Gastroesophageal sphincter (tissue), 3 donors: Measurements from ENCODE around the gene DECR2.

Source experiments
- POLR2A ChIP-seq, 2 donors: fragments of 450-650 bp; IDR thresholded peaks; one replicate each; pipeline ENCODE4 v1.6.1; 2017; ENCODE audit warnings: antibody characterized with exemption in 2 of 2, mild to moderate bottlenecking in 2 of 2, moderate library complexity in 1 of 2
- POLR2AphosphoS5 ChIP-seq: sonication (generic); formaldehyde crosslinking; IDR thresholded peaks from one replicate; pipeline ENCODE4 v1.6.1; 2017; ENCODE audit warnings: antibody characterized with exemption
- TF ChIP-seq, protein P1 (sequence below), 4 experiments: fragments of 200-600 bp in 2 of 4; fragments of 450-650 bp in 2 of 4; sonication (generic) in 1 of 4; IDR thresholded peaks; one replicate each; pipeline ENCODE4 v1.5.1; 2017 to 2019; ENCODE audit warnings: antibody characterized with exemption in 4 of 4, mild to moderate bottlenecking in 2 of 4, moderate library complexity in 2 of 4

DNA sequence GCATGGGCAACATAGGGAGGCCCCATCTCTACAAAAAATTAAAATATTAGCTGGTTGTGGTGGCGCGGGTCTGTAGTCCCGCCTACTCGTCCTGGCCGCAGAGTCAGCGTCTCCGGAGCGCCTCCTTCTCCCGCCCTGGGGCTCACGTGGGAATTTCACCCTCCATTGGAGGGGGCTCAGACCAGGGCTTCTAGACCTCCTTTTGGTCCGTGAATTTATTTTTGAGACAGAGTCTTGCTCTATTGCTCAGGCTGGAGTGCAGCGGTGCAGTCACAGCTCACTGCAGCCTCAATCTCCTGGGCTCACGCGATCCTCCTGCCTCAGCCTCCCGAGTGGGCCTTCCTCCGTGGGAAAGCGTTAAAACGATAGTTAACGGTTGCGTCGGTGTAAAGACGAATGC is 5.1 kb upstream of the DECR2 start:
- TF ChIP-seq POLR2AphosphoS5 = no peak
- TF ChIP-seq, protein P1, sequence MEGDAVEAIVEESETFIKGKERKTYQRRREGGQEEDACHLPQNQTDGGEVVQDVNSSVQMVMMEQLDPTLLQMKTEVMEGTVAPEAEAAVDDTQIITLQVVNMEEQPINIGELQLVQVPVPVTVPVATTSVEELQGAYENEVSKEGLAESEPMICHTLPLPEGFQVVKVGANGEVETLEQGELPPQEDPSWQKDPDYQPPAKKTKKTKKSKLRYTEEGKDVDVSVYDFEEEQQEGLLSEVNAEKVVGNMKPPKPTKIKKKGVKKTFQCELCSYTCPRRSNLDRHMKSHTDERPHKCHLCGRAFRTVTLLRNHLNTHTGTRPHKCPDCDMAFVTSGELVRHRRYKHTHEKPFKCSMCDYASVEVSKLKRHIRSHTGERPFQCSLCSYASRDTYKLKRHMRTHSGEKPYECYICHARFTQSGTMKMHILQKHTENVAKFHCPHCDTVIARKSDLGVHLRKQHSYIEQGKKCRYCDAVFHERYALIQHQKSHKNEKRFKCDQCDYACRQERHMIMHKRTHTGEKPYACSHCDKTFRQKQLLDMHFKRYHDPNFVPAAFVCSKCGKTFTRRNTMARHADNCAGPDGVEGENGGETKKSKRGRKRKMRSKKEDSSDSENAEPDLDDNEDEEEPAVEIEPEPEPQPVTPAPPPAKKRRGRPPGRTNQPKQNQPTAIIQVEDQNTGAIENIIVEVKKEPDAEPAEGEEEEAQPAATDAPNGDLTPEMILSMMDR (IDR thresholded peaks at IDR 0.05) = peak in 1 of 4 experiments; percentile 5
- no peak for TF ChIP-seq POLR2A (IDR thresholded peaks at IDR 0.05)
